G401.6 (cell line): ENCODE data around the gene TTC38.

Experiments
- FAIRE-seq: peaks from 2 replicates; lab custom pipeline; 2012; peaks lifted over from hg19 to GRCh38; lab: Jason Lieb, UNC

The TTC38 gene

GRCh38 chr22:46267431-46268279 lies at the start of gene TTC38:
Gene TTC38 (plus strand): TSS chr22:46268008. CDS start chr22:46268040, 32 bp downstream.
- peak; percentile 6 for FAIRE-seq

- FAIRE-seq = no peak
Observed at GRCh38 chr22:46219636-46220035, 48.2 kb upstream of the TTC38 start.

- no peak for FAIRE-seq
Observed at GRCh38 chr22:46220921-46221320, 46.9 kb upstream of the TTC38 start.

DNA sequence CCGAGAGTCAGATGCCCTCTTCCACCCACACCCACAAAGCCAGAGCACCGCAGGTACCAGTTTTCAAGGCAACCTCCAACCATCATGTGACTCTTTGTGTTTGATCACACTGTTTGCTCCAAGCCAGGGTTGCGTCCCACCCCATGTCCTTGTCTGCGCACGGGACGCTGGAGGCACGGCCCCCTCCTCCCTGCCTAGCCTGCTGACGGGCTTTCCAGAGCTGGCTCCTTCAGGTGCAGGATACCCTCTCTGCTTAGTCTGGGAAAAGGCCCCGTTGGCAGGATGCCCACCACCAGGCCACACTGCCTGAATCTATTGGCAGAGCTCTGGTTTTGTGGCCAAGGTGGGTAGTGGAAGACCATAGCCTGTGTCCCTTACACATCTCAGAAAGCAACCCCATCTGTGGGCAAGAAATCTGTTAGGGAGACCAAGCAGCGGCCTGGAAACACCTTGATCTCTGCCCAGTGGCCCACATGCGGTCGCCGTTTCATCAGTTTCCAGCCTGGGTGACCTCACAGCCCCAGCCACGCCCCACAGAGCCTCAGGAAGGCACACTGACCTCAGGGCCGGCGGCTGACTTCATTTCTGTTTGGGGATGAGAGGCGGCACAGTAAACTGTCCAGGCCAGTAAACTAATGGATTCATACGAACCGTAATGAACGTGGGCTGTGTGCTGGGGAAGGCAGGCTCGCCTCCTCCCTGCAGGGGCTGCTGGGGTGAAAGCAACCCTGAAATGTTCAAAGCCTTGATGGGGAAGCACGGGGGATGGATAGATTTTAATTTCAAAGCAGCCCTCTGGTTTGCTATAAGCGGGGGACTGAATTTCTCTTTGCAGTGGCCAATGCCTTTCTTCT lies 43.5 kb upstream of the TTC38 start:
- no peak for FAIRE-seq

GRCh38 chr22:46224898-46225290 lies 42.9 kb upstream of the TTC38 start:
- FAIRE-seq = no peak

DNA sequence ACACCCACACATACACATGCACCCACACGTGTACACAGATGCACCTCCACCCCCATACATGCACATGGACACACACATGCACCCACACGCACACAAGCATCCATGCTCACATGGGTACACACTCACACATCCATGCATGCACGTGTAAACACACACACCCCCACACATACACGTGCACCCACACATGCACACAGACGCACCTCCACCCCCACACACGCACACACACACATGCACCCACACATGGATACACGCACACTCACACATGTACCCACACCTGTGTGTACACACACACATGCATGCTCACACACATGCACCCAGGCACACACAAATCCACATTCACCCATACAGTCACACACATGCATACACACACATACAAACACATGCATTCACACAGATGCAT lies 42.2 kb upstream of the TTC38 start:
- no peak for FAIRE-seq

DNA sequence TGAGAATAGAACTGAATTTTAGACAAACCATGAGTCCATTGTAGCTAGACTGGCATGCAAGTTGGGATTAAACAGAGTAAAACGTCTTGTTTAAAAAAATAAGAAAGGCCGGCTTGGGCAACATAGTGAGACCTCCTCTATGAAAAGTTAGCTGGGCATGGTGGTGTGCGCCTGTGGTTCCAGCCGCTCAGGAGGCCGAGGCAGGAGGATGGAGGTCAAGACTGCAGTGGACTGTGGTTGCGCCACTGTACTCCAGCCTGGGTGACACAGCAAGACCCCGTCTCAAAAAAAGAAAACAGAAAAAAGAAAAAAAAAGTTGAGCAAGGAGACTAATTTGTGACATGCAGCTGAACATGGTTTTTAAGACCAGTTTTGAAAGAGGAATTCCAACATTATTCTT lies 41.2 kb upstream of the TTC38 start:
- no peak for FAIRE-seq

- FAIRE-seq = no peak
Observed at GRCh38 chr22:46229701-46230100, 38.1 kb upstream of the TTC38 start.

DNA sequence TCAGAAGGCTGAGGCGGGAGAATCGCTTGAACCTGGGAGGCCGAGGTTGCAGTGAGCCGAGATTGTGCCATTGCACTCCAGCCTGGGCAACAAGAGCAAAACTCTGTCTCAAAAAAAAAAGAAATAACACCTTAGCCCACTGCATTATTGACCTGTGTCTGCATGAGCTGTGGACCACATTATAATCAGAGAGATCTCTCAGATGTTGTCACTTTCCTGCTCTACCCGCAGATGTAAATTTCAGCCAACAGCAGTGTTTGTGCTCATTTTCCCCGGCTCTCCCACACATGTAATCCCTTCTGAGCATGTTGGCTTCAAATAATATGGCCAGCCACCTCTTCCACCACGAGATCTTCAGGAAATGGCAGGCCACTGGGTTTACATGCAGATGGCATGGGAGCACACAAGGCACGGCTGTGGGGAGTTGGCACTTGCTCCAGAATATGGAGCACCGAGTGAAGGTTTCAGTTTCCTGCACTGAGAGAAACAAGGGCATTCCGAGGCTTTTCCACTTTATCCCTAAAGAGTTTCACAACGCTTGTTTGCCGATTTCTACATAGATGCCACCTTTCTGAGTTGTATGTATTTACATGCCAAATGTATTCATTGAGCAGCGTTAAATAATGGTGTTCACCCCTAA lies 37.4 kb upstream of the TTC38 start:
- no peak for FAIRE-seq

DNA sequence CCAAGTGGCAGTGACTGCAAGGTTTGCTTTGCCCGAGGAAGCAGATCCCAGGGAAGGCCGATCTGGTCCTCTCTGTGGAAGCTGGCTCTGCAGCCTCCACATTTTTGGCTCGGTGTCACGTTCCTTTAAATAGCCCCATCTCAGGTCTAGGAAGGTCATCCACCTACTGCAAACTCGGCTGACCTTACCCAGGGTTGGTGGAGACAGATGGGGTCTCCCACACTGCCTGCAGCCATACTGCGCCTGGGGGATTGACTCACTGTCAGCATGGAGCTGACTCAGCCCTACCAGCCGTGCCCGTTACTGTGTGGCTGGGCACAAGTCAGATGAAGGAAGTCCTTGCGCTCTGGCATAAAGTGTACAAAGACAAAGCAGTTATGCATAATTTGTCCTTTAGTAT lies 34.6 kb upstream of the TTC38 start:
- no peak for FAIRE-seq

DNA sequence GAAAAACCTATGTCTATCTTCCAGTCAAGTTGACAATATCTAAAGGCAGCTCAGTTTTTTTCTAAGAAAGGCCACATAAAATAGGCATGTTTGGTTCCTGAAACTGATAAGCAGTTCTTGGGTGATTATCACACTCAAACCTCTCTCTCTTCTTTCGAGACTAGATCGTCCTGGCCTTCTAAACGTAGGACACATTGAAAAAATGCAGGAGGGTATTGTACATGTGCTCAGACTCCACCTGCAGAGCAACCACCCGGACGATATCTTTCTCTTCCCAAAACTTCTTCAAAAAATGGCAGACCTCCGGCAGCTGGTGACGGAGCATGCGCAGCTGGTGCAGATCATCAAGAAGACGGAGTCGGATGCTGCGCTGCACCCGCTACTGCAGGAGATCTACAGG lies 32.8 kb upstream of the TTC38 start:
- FAIRE-seq = no peak

GRCh38 chr22:46237453-46238124 lies 30.2 kb upstream of the TTC38 start:
- FAIRE-seq = no peak

DNA sequence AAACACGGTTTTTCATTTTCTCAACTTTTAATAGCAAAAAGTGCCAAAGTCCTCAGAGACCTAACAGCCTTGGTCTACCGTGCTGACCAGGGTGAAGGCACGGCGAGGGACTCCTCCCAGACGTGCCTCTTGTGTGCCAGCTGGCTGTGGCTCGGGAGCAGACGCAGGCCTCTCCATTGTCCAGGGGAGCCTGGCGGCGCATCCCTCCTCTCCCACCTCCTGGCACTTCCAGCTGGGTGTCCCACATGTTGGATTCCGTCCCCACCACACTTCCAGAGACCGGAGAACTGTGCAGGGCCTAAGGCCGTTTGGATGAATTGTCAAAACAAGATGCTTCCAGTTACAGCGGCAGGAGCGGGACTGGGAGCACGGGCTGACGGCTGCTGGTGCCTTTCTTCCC lies 29.3 kb upstream of the TTC38 start:
- FAIRE-seq = no peak

DNA sequence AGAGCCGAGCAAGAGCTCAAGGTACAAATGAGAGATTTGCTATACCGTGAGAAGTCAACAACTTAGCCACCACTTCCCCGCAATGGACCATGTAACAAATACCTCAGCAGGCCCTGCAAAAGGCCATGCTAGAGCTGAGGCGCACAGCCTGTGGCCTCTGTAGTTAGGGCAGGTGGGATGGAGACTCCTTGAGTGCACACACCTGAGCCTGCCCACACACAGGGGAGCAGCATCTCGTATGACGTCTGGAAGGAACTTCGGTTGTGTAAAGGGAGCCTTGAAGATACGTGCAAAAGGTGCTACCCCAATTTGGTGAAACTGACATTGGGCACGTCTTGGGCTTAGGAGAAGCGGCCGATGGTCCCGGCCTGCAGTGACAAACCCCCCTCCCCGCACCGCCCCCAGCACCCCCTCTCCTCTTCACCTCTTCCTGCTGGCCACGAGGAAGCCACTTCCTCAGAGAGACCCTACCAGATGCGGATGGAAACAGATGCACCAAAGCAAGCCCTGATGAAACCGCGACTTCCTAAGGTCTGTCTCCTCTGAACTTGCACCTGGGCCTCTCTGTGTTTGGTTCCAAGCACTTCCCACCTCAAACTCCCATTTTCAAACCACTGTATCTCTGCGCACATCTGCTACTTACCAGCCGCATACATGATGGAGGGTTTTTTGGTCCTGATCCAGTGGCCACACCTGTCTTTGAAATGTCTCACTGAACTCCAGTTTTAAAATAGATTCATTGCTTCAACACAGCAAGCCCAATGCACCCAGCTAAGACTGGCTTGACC lies 28.4 kb upstream of the TTC38 start:
- no peak for FAIRE-seq

- no peak for FAIRE-seq
Observed at GRCh38 chr22:46240073-46240472, 27.7 kb upstream of the TTC38 start.

DNA sequence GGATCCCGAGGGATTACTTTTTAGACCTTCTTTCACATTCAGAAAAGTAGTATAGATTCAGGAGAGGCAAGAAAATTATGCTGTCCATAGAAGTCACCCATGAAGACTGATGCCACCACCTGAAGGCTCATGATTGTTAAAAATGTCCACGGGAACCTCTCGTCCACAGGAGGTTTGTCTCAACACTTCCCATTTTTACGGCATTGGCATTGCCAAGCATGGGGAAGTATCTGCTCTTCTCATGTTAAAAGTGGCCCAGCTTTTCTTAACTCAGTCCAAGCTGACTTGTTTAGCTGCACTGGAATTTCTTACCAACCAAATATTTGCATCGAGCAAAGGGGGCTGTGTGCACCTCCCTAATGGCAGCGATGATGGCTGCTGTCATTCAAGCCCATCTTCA lies 27.3 kb upstream of the TTC38 start:
- FAIRE-seq = no peak

DNA sequence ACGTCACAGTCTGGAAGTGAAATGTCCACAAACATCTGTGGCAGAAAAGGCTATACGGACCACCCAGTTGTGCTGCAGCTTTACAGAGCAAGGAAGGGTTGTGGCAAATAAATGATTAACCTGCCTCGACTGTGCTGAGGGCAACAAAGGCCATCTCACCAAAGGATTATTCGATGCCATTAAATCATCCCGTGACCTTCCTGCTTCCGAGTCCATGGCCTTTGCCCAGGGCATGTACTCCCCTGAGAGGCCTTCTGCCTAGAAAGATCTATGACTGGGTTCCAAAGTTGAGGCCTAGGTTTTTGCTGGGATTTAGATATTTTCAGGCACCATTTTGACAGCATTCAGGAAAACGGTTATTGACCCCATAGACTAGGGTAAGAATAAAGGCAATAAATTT lies 26.9 kb upstream of the TTC38 start:
- no peak for FAIRE-seq

- FAIRE-seq = no peak
Observed at GRCh38 chr22:46241396-46242007, 26.3 kb upstream of the TTC38 start.

DNA sequence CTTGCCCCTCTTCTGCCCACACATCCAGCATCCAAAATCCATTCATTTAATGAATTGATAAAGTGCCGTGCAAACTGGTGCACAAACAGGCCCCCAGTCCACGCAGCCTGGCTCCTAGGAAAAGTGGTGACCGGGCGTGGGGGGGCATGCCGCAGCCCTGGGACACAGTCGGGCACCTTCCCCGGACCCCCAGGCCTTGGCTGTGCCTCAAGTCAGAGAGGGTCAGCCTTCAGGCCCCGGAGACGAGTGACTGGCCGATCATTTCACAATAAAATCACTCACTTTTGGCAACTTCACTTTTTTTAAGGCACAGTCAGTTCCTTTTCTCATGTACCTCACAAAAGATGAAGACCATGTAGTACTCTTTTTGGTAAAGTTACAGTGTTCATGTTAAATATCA lies 25.7 kb upstream of the TTC38 start:
- FAIRE-seq = no peak

DNA sequence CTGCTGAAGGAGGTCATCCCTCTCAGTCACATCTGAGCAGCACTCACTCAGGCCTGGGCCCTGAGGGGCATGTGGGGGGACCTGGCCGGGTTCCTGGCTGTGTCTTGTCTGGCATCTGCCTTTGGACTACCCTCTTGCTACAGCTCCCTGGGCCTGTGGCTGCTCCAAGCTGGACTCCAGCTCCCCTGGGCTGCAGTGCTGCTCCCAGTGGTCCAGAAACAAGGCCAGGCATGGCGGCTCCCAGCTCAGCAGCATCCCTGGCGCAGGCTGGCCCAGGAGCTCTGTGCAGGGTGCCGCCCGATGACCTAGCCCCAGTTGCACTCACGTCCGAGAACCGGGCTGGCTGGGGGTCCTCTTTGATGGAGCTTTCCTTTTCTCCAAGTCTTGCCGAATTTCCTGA lies 23.0 kb upstream of the TTC38 start:
- FAIRE-seq = no peak

DNA sequence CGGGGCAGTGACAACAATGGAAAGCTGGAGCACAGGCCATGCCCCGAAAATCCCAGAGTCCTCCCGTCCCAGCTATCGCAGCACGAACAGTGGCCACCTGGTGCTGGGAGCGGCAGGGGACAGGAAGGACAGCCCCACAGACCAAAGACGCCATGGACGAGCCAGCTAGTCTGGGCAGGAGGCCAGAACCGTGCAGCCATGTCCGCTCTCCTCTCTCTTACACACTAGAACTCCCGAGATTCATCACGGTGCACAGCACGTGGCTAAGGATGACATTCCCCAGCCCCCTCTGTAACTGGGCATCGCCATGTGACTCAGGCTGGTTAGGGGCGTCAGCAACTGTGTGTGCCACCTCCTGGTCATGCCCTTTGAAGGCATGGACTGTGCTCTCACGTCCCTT lies 22.3 kb upstream of the TTC38 start:
- no peak for FAIRE-seq
